NCI-H2227 (cell line): ENCODE measurements around the gene SIDT2.

Experiments used
- DNase-seq: peaks from one replicate; lab custom pipeline; 2025; ENCODE audit not compliant: unreplicated experiment; lab: John Stamatoyannopoulos, UW

Gene SIDT2

GRCh38 chr11:117220999-117221774 lies 42.6 kb downstream of the SIDT2 start:
- peak; percentile 20 for DNase-seq

GRCh38 chr11:117221775-117222517 lies 43.4 kb downstream of the SIDT2 start:
- peak; percentile 27 for DNase-seq

GRCh38 chr11:117222991-117223740 lies 44.6 kb downstream of the SIDT2 start:
- DNase-seq = no peak

GRCh38 chr11:117223741-117224689 lies 45.5 kb downstream of the SIDT2 start:
- no peak for DNase-seq

GRCh38 chr11:117225553-117226170 lies 47.1 kb downstream of the SIDT2 start:
- no peak for DNase-seq

GRCh38 chr11:117226388-117227385 lies 48.1 kb downstream of the SIDT2 start:
- DNase-seq = peak; percentile 73

GRCh38 chr11:117228091-117228490 lies 49.5 kb downstream of the SIDT2 start:
- DNase-seq = no peak

GRCh38 chr11:117229411-117229810 lies 50.9 kb downstream of the SIDT2 start:
- no peak for DNase-seq

GRCh38 chr11:117229931-117230285 lies 51.4 kb downstream of the SIDT2 start:
- no peak for DNase-seq

- no peak for DNase-seq
Measured at GRCh38 chr11:117230286-117230961, 51.9 kb downstream of the SIDT2 start.

- peak; percentile 23 for DNase-seq
Measured at GRCh38 chr11:117230999-117231841, 52.7 kb downstream of the SIDT2 start.

GRCh38 chr11:117231842-117232091 lies 53.2 kb downstream of the SIDT2 start, which contains the start of gene PCSK7:
TSS of gene PCSK7 (minus strand) at chr11:117232073. CDS start at chr11:117229844, 2,229 bp downstream.
- DNase-seq = no peak

GRCh38 chr11:117232092-117232878 lies 53.7 kb downstream of the SIDT2 start, which contains the start of gene RNF214:
TSS of gene RNF214 (plus strand) at chr11:117232671. CDS start at chr11:117234273, 1,602 bp downstream.
- DNase-seq = peak; percentile 87

GRCh38 chr11:117232911-117233409 lies 54.4 kb downstream of the SIDT2 start:
- DNase-seq = no peak

GRCh38 chr11:117238221-117238620 lies 59.7 kb downstream of the SIDT2 start:
- DNase-seq = no peak

GRCh38 chr11:117239295-117239694 lies 60.8 kb downstream of the SIDT2 start:
- DNase-seq = no peak
